ENCODE measurements around the gene HPF1.
"Not testable (repeated sequence)": the region's sequence is repeated elsewhere in the genome, so short reads cannot be mapped to it uniquely, and the experiment has no call there.

The HPF1 gene

GRCh38 chr4:169757575-169758184 is at the start of gene HPF1:
Gene HPF1 (minus strand): TSS chr4:169757944. CDS start chr4:169757877, 67 bp downstream.
- peak; percentile 95 for DNase-seq
- in situ Hi-C loops (cut with MboI; ENCODE audit: low pct_unique_long_range_greater_than_20kb, low sequenced_read_pairs) = no loop called here

- not testable (repeated sequence) for DNase-seq
- in situ Hi-C loops (cut with MboI; ENCODE audit: low pct_unique_long_range_greater_than_20kb, low sequenced_read_pairs) = loop anchor here (25.0 kb wide), 1 partner anchor 231 kb away; the partner anchor contains the start of gene MFAP3L
These were observed 49.0 kb upstream of the HPF1 start for GRCh38 chr4:169806770-169807169.

GRCh38 chr4:169803413-169803812 is 45.7 kb upstream of the HPF1 start:
- no peak for DNase-seq
- in situ Hi-C loops (cut with MboI; ENCODE audit: low pct_unique_long_range_greater_than_20kb, low sequenced_read_pairs) = loop anchor here (25.0 kb wide), 1 partner anchor 234 kb away; the partner anchor contains the start of gene MFAP3L

- in situ Hi-C loops (cut with MboI; ENCODE audit: low pct_unique_long_range_greater_than_20kb, low sequenced_read_pairs) = loop anchor here (25.0 kb wide), 1 partner anchor 234 kb away; the partner anchor contains the start of gene MFAP3L
- DNase-seq = peak; percentile 47
These were observed 45.1 kb upstream of the HPF1 start for GRCh38 chr4:169802873-169803272.

GRCh38 chr4:169800541-169800940 is 42.8 kb upstream of the HPF1 start:
- in situ Hi-C loops (cut with MboI; ENCODE audit: low pct_unique_long_range_greater_than_20kb, low sequenced_read_pairs) = loop anchor here (25.0 kb wide), 1 partner anchor 237 kb away; the partner anchor contains the start of gene MFAP3L
- DNase-seq = no peak

- in situ Hi-C loops (cut with MboI; ENCODE audit: low pct_unique_long_range_greater_than_20kb, low sequenced_read_pairs) = no loop called here
- DNase-seq = no peak
These were observed 41.5 kb upstream of the HPF1 start for GRCh38 chr4:169799260-169799659.

- DNase-seq = no peak
- in situ Hi-C loops (cut with MboI; ENCODE audit: low pct_unique_long_range_greater_than_20kb, low sequenced_read_pairs) = no loop called here
These were observed 37.8 kb upstream of the HPF1 start for GRCh38 chr4:169795585-169795984.

- in situ Hi-C loops (cut with MboI; ENCODE audit: low pct_unique_long_range_greater_than_20kb, low sequenced_read_pairs) = no loop called here
- peak; percentile 77 for DNase-seq
These were observed 33.9 kb upstream of the HPF1 start for GRCh38 chr4:169791527-169792156.

GRCh38 chr4:169791062-169791461 is 33.3 kb upstream of the HPF1 start:
- in situ Hi-C loops (cut with MboI; ENCODE audit: low pct_unique_long_range_greater_than_20kb, low sequenced_read_pairs) = no loop called here

GRCh38 chr4:169774466-169775445 is 17.0 kb upstream of the HPF1 start:
- in situ Hi-C loops (cut with MboI; ENCODE audit: low pct_unique_long_range_greater_than_20kb, low sequenced_read_pairs) = no loop called here
- no peak for DNase-seq

More at GRCh38 chr4:169791062-169791461, 33.3 kb upstream of the HPF1 start:
- no peak for DNase-seq

- in situ Hi-C loops (cut with MboI; ENCODE audit: low pct_unique_long_range_greater_than_20kb, low sequenced_read_pairs) = no loop called here
- DNase-seq = no peak
These were observed 16.1 kb upstream of the HPF1 start for GRCh38 chr4:169773889-169774288.

GRCh38 chr4:169771556-169772080 is 13.9 kb upstream of the HPF1 start:
- in situ Hi-C loops (cut with MboI; ENCODE audit: low pct_unique_long_range_greater_than_20kb, low sequenced_read_pairs); DNase-seq: not testable (repeated sequence)

GRCh38 chr4:169770416-169770815 is 12.7 kb upstream of the HPF1 start:
- in situ Hi-C loops (cut with MboI; ENCODE audit: low pct_unique_long_range_greater_than_20kb, low sequenced_read_pairs) = no loop called here
- no peak for DNase-seq

GRCh38 chr4:169768385-169768784 is 10.6 kb upstream of the HPF1 start:
- no peak for DNase-seq
- in situ Hi-C loops (cut with MboI; ENCODE audit: low pct_unique_long_range_greater_than_20kb, low sequenced_read_pairs) = no loop called here

- in situ Hi-C loops (cut with MboI; ENCODE audit: low pct_unique_long_range_greater_than_20kb, low sequenced_read_pairs) = no loop called here
These were observed 9.0 kb upstream of the HPF1 start for GRCh38 chr4:169766741-169767140.

GRCh38 chr4:169765835-169766234 is 8.1 kb upstream of the HPF1 start:
- DNase-seq = no peak
- in situ Hi-C loops (cut with MboI; ENCODE audit: low pct_unique_long_range_greater_than_20kb, low sequenced_read_pairs) = no loop called here

More at GRCh38 chr4:169766741-169767140, 9.0 kb upstream of the HPF1 start:
- DNase-seq = no peak

GRCh38 chr4:169761846-169762245 is 4.1 kb upstream of the HPF1 start:
- no peak for DNase-seq
- in situ Hi-C loops (cut with MboI; ENCODE audit: low pct_unique_long_range_greater_than_20kb, low sequenced_read_pairs) = no loop called here

- no peak for DNase-seq
- in situ Hi-C loops (cut with MboI; ENCODE audit: low pct_unique_long_range_greater_than_20kb, low sequenced_read_pairs) = no loop called here
These were observed 738 bp upstream of the HPF1 start for GRCh38 chr4:169758401-169758962.

Measured in KBM-7 (cell line).